D341Med (cell line): ENCODE data around the gene ASPN.
A peak's percentile ranks its signal among the peaks of the same experiment; 100 is the strongest.
"Not testable (repeated sequence)": the region's sequence is repeated elsewhere in the genome, so short reads cannot be mapped to it uniquely, and the experiment has no call there.

Source experiments
- DNase-seq: peaks from one replicate; pipeline ENCODE4 v3.0.0; 2012; ENCODE audit warnings: low spot score

Gene ASPN

DNA sequence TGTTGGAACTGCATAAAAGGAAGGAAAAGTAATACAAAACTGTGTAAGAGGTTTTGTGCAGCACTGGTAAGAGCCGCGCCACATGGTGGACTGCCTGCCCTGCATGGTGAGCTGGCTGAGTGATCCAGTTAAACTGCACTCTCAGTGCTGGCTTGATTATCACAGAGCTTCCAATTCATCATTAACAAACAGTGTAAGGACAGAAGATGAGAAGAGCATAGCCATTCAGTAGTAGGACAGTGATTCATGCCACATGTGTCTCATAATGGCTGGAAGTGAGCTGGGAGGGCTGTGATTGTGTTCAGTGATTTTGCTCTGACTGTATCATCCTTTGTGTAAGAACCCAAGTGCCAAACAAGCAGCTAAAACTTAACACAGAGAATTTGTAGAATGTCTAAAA lies 14.1 kb downstream of the ASPN start:
- DNase-seq: no peak

DNA sequence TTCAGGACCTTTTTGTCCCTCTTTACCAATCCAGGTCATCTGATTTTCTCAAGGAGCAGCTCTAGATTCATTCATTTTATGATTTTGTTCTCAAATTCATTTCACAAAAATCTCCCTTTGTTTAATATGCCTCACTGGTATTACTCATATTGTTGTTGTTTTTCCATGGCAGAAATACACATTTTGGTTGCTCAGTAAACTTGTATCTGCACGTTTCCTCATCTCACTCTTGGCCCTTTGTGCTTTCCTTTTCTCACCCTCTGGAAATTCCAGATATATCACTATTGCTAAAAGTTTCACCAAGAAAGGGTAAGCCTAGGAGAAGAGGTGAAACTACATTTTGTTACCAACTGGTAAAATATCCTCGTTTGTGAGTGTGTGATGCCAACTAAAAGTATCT lies 14.8 kb downstream of the ASPN start:
- DNase-seq: no peak

DNA sequence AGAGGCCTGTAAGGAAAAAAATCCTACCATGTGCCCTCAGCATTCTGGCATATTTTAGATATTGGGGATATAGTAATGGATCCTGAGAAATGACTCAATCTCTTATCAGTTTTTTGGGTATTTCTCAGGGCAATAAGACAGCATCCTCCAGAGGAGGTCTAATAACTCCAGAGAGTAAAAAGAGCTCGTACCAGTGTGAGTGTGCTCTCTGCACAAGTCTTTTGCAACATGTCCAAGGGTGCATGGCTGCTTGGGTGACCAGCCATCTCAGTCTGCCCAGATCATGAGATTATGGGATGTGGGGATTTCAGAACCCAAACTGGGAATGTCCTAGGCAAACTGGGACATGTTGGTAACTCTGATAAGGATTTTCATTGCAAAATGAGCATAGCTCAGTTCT lies 15.3 kb downstream of the ASPN start:
- DNase-seq: no peak

DNA sequence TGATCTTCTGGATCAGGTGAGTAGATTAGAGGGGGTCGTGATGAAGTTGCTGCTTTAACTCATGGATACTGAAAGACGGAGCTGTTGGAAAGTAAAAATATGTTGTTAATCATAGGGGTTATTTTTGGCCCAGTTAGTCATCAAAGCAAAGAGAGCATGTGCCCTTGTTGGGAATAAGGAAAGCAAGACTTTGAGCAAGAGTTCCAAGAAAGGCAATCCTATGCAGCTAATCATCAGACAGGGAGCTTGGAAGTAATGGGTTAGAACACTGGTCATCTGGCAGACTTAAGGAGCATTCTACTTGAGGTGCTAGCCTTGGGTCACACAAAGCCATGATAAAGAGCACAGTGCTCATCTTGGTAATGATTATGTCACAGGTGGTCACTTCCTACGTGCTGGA lies 18.3 kb downstream of the ASPN start:
- no peak for DNase-seq

DNA sequence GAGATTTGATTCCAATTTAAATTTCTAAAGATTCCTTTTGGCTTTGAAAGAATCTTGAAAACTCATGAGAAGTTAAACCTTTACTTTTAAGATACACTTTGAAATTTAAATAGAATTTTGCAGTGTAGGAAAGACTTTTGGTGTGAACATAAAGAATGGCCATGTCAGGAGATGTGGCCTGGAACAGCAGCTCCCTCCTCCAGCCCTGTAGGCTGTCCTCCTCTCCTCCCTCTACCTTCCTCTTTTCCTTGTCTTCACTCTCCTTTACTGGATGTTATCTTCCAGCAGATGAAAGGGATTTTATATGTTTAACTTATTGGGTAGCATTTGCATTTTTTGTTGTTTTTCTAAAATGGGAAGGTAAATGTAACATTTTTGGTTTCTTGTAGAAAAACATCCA lies 18.9 kb downstream of the ASPN start:
- DNase-seq: no peak

DNA sequence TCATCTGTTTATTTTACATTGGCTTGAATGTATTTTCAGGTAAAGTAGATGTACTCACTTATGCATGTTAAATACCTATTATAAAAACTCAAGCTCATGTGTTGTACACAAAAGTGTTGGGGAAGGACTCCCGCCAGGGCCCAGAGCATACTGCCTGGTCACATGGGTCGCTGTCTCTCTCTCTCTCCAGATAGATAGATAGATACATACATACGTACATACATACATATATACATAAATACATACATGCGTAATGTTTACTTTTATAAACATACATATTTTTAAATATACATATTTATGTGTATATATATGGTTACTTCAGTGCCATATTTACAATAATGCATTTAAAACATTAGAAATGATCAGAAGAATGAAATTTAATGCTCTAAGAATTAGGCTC lies 24.7 kb downstream of the ASPN start:
- DNase-seq: no peak

DNA sequence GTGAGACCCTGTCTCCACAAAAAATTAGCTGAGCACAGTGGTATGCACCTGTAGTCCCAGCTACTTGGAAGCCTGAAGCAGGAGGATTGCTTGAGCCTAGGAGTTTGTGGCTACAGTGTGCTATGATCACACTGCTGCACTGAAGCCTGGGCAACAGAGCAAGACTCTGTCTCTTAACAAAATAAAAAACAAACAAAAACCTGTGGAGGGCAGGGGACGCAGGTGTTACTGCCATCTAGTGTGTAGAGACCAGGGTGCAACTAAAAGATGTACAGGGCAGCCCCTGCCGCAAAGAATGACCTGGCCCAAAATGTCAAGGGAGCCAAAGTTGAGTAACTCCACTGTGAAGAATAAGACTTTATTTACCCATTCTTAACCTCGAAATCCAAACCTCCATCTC lies 27.1 kb downstream of the ASPN start:
- DNase-seq: peak; percentile 42

DNA sequence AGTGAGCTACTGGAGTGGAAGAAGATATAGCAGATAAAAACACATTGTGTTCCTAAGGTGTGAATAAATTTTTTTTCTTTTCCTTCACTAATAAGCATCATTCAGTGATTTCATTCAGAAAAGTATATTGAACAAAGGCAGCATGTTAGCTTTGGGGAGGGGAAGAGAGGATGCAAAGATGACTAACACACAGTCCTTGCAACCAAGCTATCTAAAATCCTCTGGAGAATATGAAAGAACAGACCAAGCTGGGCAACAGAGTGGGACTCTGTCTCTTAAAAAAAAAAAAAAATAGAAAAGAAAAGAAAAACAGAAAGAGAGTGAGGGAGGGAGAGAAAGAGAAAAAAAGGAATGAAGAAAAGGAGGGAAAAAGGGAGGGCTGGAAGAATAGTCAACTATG lies 35.8 kb downstream of the ASPN start:
- no peak for DNase-seq

DNA sequence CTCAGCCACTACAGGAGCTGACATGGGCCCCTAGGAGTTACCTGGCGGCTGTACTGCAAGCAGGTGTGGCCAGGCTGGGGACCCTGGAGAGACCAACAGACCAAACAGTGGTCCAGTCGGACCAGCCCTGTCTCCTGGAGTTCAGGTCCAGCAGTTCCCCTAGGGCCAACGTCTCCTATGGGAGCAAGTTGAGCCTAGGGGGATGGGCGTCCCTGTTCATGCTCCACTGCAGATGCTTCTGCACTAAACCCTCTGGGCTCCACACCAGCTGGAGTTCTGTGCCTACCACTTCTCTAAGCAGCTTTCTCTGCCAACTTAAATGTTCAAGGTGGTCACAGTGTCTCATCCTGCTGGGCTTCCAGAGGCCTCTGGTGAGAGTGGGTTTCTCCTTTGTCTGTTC lies 37.5 kb downstream of the ASPN start:
- no peak for DNase-seq

DNA sequence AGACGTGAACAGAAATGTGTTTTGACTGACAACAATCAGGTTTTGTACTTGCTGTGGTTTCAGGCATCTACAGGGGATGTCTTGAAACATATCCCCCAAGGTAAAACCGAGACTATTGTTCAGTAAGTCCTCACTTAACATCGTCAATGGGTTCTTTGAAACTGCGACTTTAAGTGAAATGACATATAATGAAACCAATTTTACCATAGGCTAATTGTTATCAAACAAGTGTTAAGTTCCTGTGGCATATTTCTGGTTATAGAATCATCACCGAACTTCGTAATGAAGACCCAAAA lies 41.6 kb downstream of the ASPN start:
- no peak for DNase-seq

DNA sequence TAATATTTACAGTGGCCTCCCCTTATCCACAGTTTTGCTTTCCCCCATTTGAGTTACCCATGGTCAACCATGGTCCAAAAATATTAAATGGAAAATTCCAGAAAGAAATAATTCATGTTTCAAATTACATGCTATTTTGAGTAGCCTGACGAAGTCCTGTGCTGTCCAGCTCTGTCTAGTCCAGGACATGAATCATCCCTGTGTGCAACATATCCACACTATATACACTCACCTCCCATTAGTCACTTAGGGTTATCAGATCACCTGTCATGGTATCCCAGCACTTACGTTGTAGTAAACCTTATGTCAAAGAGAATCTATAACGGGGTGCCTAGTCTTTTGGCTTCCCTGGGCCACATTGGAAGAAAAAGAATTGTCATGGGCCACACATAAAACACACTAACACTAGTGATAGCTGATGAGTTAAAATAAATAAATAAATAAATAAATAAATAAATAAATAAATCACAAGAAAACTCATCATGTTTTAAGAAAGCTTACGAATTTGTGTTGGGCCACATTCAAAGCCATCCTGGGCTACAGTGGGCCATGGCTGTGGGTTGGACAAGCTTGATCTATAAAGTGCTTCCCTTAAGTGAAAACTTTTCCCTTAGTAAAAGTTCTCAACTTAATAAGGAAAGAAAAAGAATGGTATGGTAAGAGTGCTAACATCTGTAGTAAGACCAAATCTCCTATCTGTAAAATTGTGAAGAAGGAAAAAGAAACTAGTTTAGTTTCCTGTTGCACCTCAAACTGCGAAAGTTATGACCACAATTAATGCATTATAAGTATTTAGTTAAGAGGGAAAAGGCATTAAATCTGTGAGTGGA lies 42.2 kb downstream of the ASPN start:
- DNase-seq: no peak

DNA sequence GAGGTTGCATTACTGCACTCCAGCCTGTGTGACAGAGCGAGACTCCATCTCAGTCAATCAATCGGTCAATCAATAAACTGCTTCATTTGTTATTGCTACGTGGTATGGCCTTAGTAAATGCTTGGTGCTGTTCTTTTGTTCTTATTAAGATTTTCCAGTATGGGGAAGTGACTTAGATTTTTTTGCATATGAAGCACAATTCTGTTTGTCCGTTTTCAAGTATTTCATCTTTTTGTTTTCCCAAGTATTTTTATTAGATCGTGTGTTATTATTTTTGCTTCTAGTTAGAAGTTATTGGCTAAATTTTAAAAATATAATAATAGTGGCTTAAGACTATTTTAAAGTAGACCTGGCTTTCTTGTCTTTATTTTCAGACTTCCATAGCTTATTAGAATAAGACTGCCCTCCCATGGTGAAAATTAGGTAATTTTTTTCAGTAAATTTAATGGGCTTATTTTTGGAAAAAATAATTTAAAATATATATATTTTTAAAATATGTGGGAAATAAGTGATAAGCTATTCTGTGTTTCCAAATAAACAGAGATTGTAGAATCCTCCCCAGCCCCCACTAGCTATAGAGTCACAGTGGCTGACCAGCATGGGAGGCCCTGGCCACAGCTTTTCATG lies 43.3 kb downstream of the ASPN start:
- no peak for DNase-seq

DNA sequence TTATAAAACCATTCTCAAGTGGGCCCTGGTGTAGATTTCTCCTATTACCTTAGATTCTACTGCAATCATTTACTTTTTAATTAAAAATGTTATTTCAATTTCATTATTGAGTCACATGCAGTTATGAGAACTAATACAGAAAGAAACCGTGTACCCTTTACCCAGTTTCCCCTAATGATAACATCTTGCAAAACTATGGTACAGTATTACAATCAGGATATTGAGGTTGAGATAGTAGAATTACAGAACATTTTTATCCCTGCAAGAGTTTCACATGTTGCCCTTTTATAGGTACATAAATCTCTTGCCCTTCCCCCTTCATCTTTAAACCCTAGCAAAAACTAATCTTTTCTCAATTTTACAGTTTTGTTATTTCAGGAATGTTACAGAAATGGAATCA lies 47.0 kb downstream of the ASPN start:
- DNase-seq: no peak

DNA sequence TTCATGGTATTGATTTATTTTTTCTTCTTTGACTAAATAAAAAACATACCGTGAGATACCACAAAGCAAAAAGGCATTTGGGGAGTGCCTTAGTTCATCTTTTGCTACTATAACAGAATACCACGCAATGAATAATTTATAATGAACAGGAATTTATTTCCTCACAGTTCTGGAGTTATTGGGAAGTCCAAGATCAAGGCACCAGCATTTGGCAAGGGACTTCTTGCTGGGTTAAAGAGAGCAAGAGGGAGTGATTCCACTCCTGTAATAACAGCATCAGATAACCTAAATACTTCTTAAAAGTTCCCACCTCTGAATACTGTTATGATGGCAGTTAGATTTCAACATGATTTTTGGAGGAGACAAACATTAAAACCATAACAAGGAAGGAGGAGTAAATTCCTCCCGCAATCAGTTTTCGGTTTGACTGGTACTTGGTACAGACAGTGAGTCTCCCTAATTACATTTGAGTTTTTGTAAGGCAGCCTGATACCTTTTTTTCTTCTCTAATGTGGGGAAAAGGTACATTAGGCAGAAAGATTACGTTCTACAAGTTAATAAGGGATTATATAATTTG lies 49.2 kb downstream of the ASPN start:
- no peak for DNase-seq

DNA sequence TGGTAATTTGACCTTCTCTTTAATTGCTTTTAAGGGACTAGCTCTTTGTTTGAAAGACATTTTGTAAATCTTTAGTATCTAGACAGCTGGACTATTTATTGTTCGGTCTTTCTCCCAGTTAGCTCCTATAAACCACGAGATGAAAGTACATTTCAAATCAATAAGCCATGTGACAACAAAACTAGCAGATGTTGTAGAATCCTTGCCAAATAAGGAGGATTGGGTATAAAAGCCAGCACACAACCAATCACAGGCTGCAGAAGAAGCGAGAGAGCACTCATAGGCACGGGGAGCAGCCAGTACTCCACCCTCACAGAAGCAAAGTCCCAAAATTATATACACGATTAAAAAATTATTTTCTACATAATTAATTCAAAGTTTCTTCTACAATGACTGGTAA lies 50.0 kb downstream of the ASPN start:
- DNase-seq: no peak

DNA sequence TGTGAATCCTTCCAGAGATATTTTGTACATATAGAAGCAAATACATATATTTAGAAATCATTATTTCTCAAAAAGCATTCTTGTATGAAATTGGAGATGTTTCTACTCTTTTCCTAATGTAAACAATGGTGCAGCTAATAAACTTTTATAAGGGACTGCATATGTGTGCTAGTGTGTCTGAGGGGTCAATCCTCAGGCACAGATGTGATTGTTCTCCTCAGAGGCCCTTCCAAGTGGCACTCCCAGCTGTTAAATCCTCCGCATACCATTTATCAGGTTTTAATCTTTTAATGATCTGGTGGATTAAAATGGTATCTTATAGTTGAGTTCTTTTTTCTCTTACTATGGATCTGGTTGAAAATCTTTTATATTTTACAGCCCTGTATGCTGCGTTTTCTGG lies 52.5 kb downstream of the ASPN start:
- peak; percentile 67 for DNase-seq

DNA sequence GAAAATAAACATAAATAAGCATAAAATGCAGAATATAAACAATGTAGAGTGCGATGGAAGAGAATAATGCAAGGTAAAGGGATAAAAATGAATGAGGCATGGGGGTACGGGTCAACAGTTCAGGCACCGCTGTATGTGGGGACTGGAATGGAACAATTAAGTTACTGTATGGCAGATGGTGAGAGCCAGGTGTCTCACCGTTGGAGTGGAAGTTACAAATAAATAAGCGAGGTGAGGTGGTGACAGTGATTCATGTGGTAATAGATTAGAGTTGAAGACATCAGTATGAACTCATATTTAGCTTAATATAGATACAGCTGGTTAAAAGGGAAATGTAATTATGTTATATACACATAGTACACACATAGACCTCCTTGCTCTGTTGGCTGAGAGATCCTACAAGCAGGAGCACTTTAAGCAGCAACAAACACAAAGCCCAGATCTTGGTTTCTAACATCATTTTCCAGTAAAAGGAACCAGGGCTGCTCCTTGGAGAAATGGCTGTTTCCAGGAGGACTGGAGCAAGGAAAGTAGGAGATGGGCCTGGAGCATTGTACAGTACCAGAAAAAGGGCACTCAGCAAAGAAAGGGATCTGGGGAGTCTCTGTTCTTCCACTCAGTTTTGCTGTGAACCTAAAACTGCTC lies 55.7 kb downstream of the ASPN start:
- DNase-seq: no peak

DNA sequence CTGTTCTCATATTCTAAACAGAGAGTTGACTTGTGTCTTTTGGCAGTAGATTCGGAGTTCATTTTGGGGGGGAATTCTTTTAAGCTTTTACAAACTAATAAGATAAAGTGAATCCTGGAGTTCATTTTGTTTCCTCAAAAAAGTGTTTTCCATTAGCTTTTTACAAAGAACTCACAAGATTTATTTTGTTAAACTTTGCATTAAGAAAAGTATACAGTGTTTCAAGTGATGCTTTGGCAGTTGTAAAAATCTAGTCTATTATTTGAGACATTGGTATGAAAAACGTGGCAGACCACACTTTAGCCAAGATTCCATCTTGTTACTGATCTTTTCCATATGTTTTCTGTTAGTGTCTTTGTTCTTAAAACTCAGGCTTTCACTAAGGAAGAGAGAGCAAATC lies 56.8 kb downstream of the ASPN start:
- no peak for DNase-seq

DNA sequence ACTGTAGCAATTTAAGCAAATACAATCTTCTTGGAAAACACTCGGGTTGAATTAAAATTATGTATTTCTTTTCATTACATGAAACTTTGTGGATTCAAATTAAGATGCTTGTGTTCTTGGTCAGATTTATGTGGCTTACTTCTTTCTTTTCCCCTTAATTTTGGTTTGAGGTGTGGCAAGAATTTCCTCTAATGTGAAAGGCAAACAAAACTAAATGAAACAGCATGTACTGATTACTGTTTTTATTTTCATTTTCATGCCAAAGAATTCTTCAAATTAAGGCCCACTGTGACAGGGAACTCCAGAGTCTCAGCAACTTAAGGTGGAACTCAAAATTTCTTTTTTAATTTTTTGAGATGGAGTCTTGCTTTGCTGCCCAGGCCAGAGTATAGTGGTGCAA lies 58.0 kb downstream of the ASPN start, which contains the start of gene OMD:
Gene OMD, minus strand, starts transcription at position 132 of the 400 bp plus-strand sequence. CDS start 6,913 bp downstream, outside the sequence.
- no peak for DNase-seq

DNA sequence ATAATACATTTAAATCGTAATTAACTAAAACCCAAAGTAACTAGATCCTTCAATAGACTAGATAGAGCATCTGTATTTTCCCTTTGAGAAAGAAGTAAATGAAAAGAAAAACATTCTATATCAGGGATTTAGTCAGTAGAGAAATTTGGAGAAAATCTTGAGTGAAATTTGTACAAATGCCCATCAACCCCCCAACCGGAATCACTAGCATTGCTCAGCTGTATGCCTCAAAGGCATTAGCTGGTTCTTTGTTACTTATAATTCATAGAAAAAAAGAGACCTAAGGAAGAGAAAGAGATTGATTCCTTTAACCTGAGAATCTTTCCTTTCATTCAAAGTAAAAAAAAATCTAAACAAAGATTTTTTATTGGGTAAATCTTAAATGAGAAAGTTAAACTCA lies 58.7 kb downstream of the ASPN start:
- no peak for DNase-seq

DNA sequence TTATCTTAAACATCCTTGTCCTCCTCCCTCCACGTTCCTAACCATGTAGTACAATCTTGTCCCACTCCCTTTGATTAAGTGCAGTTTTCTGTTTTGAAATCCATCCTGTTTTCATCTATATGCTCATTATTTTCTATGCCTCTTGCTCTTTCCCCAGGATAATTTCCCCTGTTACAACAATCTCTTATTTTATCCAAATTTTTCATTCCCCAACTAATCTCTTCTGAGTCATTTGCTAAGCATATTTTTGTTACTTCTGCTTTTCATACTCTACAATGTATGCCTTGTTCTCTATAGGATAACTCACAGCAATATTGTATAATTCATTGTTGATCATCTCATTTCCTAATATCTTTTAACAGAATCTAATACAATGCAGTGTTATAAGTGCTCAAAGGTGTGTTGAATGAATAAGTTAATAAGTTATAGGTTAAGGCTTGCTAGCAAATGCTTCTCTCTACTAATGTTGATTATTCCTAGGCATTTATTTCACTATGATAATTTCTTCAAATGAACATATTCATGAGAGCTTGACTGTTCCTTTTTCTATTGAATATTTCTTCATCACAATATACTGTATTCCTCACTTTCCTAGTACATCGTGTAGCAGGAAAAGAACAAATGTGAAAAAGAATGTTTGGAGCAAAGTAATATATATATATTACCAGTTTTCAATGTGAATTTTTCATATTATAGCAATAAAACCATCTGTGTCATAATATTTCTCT lies 59.5 kb downstream of the ASPN start:
- no peak for DNase-seq

DNA sequence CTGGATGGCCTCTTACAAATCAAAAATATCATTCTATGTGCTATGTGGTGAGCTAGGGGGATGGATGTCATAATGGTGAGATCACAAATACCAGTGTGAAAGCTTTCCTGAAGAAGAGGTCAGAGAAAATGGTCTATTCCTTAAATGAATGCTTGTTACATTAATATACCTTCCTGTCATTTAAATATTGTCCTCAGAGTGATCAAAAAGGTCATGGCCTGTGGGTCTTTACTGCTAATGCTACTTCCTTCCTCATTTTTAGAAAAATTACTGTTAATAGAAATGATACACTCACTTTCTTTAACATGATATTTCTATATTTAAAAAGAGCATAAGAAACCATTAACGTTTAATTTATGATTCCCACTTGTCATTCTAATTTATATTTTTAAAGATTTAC lies 67.7 kb downstream of the ASPN start:
- no peak for DNase-seq

DNA sequence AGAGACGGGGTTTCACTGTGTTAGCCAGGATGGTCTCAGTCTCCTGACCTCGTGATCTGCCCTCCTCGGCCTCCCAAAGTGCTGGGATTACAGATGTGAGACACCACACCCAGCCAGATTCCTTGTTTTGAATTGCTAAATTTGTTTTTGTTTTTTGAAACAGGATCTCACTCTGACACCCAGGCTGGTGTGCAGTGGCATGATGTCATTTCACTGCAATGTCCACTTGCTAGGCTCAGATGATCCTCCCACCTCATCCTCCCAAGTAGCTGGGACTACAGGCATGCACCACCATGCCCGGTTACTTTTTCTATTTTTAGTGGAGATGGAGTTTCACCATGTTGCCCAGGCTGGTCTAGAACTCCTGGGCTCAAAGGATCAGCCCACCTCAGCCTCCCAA lies 71.1 kb downstream of the ASPN start:
- not testable (repeated sequence) for DNase-seq
